GM19397 (cell line): ENCODE results near the gene CPSF3.
"Not testable (repeated sequence)": the region's sequence is repeated elsewhere in the genome, so short reads cannot be mapped to it uniquely, and the experiment has no call there.

Experiments used
- ATAC-seq: cut with Tn5 transposase; IDR thresholded peaks from one replicate; pipeline ENCODE4 v1.9.1; 2021; ENCODE audit warnings: mild to moderate bottlenecking, moderate library complexity; ENCODE audit not compliant: unreplicated experiment

CPSF3 gene

GRCh38 chr2:9392898-9393765 lies 30.3 kb upstream of the CPSF3 start:
- no peak for ATAC-seq

- no peak for ATAC-seq
Measured at GRCh38 chr2:9394816-9395215, 28.6 kb upstream of the CPSF3 start.

- ATAC-seq, result no peak
Measured at GRCh38 chr2:9397201-9397600, 26.3 kb upstream of the CPSF3 start.

- not testable (repeated sequence) for ATAC-seq
Measured at GRCh38 chr2:9398251-9398650, 25.2 kb upstream of the CPSF3 start.

GRCh38 chr2:9398881-9399780 lies 24.3 kb upstream of the CPSF3 start:
- no peak for ATAC-seq

GRCh38 chr2:9400268-9401058 lies 23.0 kb upstream of the CPSF3 start:
- no peak for ATAC-seq

GRCh38 chr2:9401059-9401547 lies 22.4 kb upstream of the CPSF3 start:
- ATAC-seq, result no peak

- ATAC-seq, result no peak
Measured at GRCh38 chr2:9401646-9402371, 21.6 kb upstream of the CPSF3 start.

GRCh38 chr2:9403924-9404323 lies 19.5 kb upstream of the CPSF3 start:
- no peak for ATAC-seq

GRCh38 chr2:9404451-9404850 lies 19.0 kb upstream of the CPSF3 start:
- no peak for ATAC-seq

GRCh38 chr2:9405636-9406035 lies 17.8 kb upstream of the CPSF3 start:
- no peak for ATAC-seq

- no peak for ATAC-seq
Measured at GRCh38 chr2:9406529-9407362, 16.7 kb upstream of the CPSF3 start.

- no peak for ATAC-seq
Measured at GRCh38 chr2:9407363-9407811, 16.1 kb upstream of the CPSF3 start.

GRCh38 chr2:9408641-9409151 lies 14.8 kb upstream of the CPSF3 start:
- no peak for ATAC-seq

- ATAC-seq, result no peak
Measured at GRCh38 chr2:9410108-9410507, 13.3 kb upstream of the CPSF3 start.

- ATAC-seq, result no peak
Measured at GRCh38 chr2:9412781-9413180, 10.7 kb upstream of the CPSF3 start.

- no peak for ATAC-seq
Measured at GRCh38 chr2:9415516-9416169, 7.8 kb upstream of the CPSF3 start.

- no peak for ATAC-seq
Measured at GRCh38 chr2:9416267-9416961, 7.0 kb upstream of the CPSF3 start.
